ENCODE data around the gene RXFP3. TPM values are rescaled to one million over a fixed set of nuclear protein-coding genes. Genes with fewer than 3 reads are reported as not detected.
A peak's percentile ranks its signal among the peaks of the same experiment; 100 is the strongest.

Gene RXFP3
- not detected for total RNA-seq
- long read RNA-seq, result 0 reads

DNA sequence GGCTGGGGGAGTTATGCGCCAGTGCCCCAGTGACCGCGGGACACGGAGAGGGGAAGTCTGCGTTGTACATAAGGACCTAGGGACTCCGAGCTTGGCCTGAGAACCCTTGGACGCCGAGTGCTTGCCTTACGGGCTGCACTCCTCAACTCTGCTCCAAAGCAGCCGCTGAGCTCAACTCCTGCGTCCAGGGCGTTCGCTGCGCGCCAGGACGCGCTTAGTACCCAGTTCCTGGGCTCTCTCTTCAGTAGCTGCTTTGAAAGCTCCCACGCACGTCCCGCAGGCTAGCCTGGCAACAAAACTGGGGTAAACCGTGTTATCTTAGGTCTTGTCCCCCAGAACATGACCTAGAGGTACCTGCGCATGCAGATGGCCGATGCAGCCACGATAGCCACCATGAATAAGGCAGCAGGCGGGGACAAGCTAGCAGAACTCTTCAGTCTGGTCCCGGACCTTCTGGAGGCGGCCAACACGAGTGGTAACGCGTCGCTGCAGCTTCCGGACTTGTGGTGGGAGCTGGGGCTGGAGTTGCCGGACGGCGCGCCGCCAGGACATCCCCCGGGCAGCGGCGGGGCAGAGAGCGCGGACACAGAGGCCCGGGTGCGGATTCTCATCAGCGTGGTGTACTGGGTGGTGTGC lies at the start of gene RXFP3:
Gene RXFP3, plus strand, starts transcription at position 6 of the 636 bp plus-strand sequence. Its CDS starts 355 bp downstream, at position 361.
- Histone ChIP-seq H3K27me3 (ENCODE audit: low read depth) (peaks cover 61% of the 10 kb centered on the region), H3K36me3 (no peaks in the 10 kb centered on the region), H3K27ac (no peak within 1 kb of the TSS), H3K9me3 (no peaks in the 10 kb centered on the region), H3K4me3 (peak within 1 kb of the TSS; percentile 36), H3K4me1 (peaks cover 16% of the 10 kb centered on the region)
- TF ChIP-seq, protein P1, sequence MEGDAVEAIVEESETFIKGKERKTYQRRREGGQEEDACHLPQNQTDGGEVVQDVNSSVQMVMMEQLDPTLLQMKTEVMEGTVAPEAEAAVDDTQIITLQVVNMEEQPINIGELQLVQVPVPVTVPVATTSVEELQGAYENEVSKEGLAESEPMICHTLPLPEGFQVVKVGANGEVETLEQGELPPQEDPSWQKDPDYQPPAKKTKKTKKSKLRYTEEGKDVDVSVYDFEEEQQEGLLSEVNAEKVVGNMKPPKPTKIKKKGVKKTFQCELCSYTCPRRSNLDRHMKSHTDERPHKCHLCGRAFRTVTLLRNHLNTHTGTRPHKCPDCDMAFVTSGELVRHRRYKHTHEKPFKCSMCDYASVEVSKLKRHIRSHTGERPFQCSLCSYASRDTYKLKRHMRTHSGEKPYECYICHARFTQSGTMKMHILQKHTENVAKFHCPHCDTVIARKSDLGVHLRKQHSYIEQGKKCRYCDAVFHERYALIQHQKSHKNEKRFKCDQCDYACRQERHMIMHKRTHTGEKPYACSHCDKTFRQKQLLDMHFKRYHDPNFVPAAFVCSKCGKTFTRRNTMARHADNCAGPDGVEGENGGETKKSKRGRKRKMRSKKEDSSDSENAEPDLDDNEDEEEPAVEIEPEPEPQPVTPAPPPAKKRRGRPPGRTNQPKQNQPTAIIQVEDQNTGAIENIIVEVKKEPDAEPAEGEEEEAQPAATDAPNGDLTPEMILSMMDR (IDR thresholded peaks at IDR 0.05), result no peak
- ATAC-seq (peak in 1 of 2 donors; percentile 5), DNase-seq (no peak)
- intact Hi-C loops (cut with DNase I), result no loop called here

DNA sequence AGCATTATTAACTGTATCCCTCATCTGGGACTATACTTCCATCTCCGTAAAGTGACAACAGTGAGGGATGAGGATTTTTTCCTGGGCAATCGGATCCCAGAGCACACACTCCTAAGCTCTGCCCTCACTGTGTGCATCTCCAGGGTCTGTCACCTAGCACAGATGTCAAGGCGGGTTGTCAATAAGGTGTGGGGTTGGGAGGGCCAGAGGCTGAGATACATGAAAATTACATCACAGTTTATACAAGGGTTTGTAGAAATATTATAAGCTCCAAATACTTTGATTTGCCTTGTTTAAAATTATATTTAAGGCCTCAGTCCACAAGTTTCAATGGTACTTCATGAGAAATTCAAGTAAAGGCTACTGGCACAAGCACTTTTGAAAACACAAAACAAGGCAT lies 48.9 kb upstream of the RXFP3 start:
- ATAC-seq (no peak), DNase-seq (no peak)
- Histone ChIP-seq H3K27me3 (ENCODE audit: low read depth) (peaks cover 21% of the 10 kb centered on the region), H3K4me1 (no peaks in the 10 kb centered on the region), H3K36me3 (no peaks in the 10 kb centered on the region), H3K4me3 (no peak overlapping the region), H3K27ac (no peak overlapping the region), H3K9me3 (no peaks in the 10 kb centered on the region)
- intact Hi-C loops (cut with DNase I), result no loop called here
- TF ChIP-seq, protein P1 (IDR thresholded peaks at IDR 0.05), result no peak

GRCh38 chr5:33888587-33888986 lies 47.6 kb upstream of the RXFP3 start:
- ATAC-seq, result peak in 1 of 2 donors; percentile 24
- Histone ChIP-seq H3K4me1 (no peaks in the 10 kb centered on the region), H3K27ac (no peak overlapping the region), H3K4me3 (peak overlapping the region; percentile 52), H3K9me3 (no peaks in the 10 kb centered on the region), H3K27me3 (ENCODE audit: low read depth) (peaks cover 22% of the 10 kb centered on the region), H3K36me3 (no peaks in the 10 kb centered on the region)
- intact Hi-C loops (cut with DNase I), result no loop called here
- DNase-seq, result no peak
- TF ChIP-seq, protein P1 (IDR thresholded peaks at IDR 0.05), result no peak

DNA sequence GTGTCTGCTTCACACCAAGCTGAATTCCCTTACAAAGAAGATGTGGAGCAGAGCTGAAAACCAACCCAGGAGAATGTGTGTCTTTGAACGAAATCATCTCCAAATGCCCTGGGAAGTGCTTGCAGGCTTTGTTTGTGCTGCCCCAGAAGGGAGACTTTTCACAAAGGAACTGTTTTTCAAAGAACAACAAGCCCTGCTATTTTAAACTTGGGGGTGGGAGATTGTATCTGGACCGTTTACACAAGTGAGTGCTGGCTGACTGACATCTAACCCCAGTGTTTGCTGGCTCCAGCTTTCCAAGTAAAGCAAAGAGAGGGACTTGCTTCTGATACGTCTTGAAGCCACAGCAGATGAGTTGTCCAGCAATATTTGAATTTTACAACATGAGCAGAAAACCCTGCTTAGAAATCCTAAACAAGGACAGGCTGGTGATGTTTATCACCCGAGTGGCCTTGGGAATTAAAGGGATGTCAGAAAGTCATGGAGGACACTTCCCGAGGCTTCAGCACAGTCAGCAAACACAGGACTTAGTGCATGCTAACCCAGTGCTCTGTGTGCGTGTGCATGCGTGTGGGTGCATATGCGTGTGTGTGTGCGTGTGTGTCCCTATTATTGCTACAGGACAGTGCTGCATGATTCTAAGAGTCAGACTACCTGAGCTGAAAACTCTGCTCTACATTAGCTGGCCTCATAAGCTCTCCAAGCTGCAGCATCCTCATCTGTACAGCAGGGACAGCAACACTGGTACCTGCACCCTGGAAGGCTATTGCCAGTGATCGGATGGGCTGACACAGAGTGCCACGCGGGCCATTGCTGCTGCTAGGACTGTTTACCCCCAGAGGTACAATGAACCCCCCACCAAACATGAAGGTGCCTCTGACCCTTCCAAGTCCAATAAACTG lies 45.8 kb upstream of the RXFP3 start:
- H3K27me3 ChIP-seq (ENCODE audit: low read depth), result peaks cover 22% of the 10 kb centered on the region
- H3K4me3 ChIP-seq, result peak overlapping the region; percentile 52
- TF ChIP-seq, protein P1 (IDR thresholded peaks at IDR 0.05), result no peak
- no peak for ATAC-seq
- no peaks in the 10 kb centered on the region for H3K9me3 ChIP-seq
- H3K36me3 ChIP-seq, result no peaks in the 10 kb centered on the region
- no peak for DNase-seq
- intact Hi-C loops (cut with DNase I), result no loop called here
- H3K4me1 ChIP-seq, result no peaks in the 10 kb centered on the region
- no peak overlapping the region for H3K27ac ChIP-seq

- H3K9me3 ChIP-seq, result no peaks in the 10 kb centered on the region
- peak in 1 of 2 donors; percentile 13 for ATAC-seq
- intact Hi-C loops (cut with DNase I), result no loop called here
- H3K36me3 ChIP-seq, result no peaks in the 10 kb centered on the region
- H3K27ac ChIP-seq, result no peak overlapping the region
- H3K27me3 ChIP-seq (ENCODE audit: low read depth), result peaks cover 22% of the 10 kb centered on the region
- peak overlapping the region; percentile 52 for H3K4me3 ChIP-seq
- no peaks in the 10 kb centered on the region for H3K4me1 ChIP-seq
- no peak for DNase-seq
- TF ChIP-seq, protein P1 (IDR thresholded peaks at IDR 0.05), result no peak
Observed at GRCh38 chr5:33891446-33891787, 44.8 kb upstream of the RXFP3 start.
